Stimulated activated effector memory CD8-positive, alpha-beta T cell treated with anti-CD3 and anti-CD28 coated beads, Interleukin-12 subunit alpha, Interleukin-12 subunit beta, amount 100 ng/mL, for 72 hours (primary cell): ENCODE measurements around the gene C6orf47.

ENCODE experiments used
- ATAC-seq: fragments of 150-1000 bp; cut with Tn5 transposase; 2 replicates; pipeline ENCODE4 v1.10.0; 2021
- DNase-seq, 2 donors: peaks; one replicate each; pipeline ENCODE4 v3.0.0; 2021 to 2022; ENCODE audit warnings: low spot score in 2 of 2
- H3K27ac Mint-ChIP-seq: one replicate; pipeline ENCODE4 v1.8.0; 2022; ENCODE audit warnings: mild to moderate bottlenecking, mixed read lengths
- H3K36me3 Mint-ChIP-seq: one replicate; pipeline ENCODE4 v1.8.0; 2022; ENCODE audit warnings: mild to moderate bottlenecking, mixed read lengths
- H3K4me1 Mint-ChIP-seq: one replicate; pipeline ENCODE4 v1.8.0; 2022; ENCODE audit warnings: mixed read lengths
- H3K4me3 Mint-ChIP-seq: one replicate; pipeline ENCODE4 v1.8.0; 2022; ENCODE audit warnings: mild to moderate bottlenecking, mixed read lengths
- H3K9me3 Mint-ChIP-seq: one replicate; pipeline ENCODE4 v1.8.0; 2022; ENCODE audit warnings: mixed read lengths

Gene C6orf47

DNA sequence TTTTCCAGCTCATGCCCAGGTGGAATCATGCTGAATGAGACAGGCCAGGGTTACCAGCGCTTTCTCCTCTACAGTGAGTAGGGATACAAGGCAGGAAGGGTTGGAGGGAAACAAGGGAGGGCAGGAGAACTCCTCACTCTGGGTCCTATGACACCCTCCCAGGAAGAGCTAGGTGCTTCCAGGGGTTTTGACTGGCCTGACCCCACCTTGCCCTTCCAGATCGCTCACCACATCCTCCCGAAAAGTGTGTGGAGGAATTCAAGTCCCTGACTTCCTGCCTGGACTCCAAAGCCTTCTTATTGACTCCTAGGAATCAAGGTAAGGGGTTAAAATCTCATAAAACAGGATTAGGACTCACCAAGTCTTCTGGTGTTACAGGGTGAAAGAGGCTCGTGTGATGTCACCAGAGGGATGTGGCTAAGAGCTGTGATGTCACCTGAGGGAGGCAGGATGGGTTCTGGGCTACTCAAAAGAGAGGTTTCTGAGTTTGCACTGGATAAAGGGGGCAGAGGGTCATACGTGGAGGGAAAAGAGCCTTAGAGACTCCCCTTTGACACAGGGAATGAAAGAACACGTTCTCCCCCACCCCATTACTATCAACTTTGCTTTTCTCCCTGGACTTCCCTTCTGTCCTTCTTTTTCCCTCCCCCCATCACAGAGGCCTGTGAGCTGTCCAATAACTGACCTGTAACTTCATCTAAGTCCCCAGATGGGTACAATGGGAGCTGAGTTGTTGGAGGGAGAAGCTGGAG is 3.0 kb downstream of the C6orf47 start:
- DNase-seq (no peak), ATAC-seq (peak; percentile 45)
- Mint-ChIP-seq H3K4me1 (peaks cover 63% of the 10 kb centered on the region), H3K36me3 (peaks cover 83% of the 10 kb centered on the region), H3K4me3 (peak overlapping the region; percentile 95), H3K27ac (peak overlapping the region; percentile 94), H3K9me3 (no peaks in the 10 kb centered on the region)

DNA sequence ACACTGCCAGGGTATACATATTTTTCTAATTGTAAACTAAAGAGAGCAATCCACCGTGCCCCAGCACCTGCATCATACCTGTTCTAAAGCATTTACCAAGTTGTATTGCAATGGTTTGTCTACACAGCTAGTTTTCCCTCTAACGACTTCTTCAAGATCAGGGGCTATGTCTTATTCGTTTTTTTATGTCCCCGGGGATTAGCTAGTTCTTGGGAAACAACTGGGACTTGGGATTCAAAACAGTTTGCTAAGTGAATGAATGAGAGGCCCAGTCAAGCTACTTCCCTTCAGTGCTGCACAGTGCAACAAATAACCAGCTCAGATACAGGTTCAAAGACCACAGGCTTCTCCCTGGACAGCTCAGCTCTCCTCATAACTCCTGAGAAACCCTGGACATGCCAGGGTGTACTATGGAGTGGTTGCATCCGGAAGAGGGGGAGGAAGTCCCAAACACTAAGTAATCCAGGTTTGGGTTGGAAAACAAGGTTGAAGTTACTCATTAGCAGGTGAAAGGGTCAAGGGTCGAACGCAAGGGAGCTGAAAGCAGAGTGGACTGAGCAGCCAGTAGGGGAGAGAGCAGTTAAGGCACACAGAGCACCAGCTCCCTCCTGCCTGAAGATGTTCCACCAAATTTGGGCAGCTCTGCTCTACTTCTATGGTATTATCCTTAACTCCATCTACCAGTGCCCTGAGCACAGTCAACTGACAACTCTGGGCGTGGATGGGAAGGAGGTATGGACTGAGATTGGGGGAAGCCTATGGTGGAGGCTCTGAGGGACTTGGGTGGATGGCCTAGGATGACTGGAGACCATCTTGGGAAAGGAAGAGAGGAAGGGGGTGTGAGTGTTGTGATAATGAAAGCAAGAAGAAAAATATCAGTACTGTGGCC is 5.0 kb downstream of the C6orf47 start, which contains the start of gene APOM:
Gene APOM (plus strand): TSS at position 546 of the 889 bp plus-strand sequence. CDS start 73 bp downstream, at position 619.
- Mint-ChIP-seq H3K9me3 (no peaks in the 10 kb centered on the region), H3K4me3 (no peak within 1 kb of the TSS), H3K27ac (peak within 1 kb of the TSS; percentile 94), H3K36me3 (peaks cover 83% of the 10 kb centered on the region), H3K4me1 (peaks cover 60% of the 10 kb centered on the region)
- ATAC-seq (no peak), DNase-seq (no peak)

DNA sequence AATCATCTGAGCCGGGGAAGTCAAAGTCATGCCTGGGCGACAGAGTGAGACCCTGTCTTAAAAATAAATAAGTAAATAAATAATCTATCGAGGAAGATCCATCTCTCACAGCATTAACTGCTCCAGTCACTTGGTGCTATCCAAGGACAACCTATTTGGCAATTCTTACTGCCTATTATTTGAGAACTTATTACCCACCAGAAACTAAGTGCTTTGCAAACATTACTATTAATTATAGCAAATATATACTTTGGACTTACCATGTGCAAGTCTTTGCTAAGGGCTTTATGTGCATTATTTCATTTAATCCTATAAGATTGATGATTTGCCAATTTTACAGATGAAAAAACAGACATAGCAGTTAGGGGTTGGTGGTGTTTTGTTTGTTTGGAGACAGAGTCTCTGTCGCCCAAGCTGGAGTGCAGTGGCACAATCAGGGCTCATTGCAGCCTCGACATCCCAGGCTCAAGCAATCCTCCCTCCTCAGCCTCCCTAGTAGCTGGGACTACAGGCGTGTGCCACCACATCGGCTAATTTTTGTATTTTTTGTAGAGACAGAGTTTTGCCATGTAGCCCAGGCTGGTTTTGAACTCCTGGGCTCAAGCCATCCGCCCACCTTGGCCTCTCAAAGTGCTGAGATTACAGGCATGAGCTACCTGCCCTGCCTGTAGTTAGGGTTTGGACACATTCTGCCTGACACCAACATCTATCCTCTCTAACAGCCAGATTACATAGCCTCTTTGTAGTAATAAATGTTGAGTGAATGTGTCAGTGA is 5.8 kb downstream of the C6orf47 start:
- DNase-seq (no peak), ATAC-seq (no peak)
- Mint-ChIP-seq H3K27ac (no peak overlapping the region), H3K36me3 (peaks cover 83% of the 10 kb centered on the region), H3K4me1 (peaks cover 65% of the 10 kb centered on the region), H3K9me3 (no peaks in the 10 kb centered on the region), H3K4me3 (no peak overlapping the region)

DNA sequence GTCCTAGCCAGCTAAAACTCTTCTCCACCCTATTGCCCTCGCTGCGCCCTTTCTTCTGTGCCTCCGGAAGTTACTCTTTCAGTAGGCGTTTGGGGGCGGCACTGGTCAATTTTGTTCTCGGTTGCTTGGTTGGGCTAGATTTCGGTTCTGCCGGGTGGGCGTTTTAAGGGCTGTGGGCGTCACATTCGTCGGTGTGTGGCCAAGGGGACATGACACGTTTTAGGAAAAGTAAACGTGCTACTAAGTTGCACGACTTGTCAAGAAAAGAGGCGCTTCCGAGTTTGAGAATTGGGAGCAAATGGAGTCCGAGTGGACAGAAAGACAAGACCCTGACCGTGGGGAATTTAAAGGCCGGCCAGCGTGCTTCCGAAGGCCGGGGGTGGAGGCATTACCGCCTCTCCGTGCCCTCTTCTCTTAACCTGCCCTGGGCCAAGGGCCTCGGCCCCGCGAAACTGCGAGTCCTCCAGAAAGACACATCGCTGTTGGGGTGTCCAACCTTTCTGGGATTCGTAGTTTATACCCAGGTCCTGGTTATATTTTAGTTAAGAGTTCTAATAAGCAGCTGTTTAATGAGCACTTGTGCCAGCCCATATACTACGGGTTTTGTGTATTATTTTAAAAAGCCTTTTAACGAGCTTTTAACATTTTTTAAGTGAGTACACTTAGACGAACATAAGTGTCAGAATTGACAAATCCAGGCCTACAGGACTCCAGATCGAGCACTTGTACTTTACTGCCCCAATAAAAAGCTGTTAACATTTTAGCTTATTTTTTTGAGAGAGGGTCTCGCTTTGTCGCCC is 7.5 kb downstream of the C6orf47 start:
- Mint-ChIP-seq H3K4me3 (peak overlapping the region; percentile 96), H3K4me1 (peaks cover 55% of the 10 kb centered on the region), H3K27ac (peak overlapping the region; percentile 99), H3K36me3 (peaks cover 85% of the 10 kb centered on the region), H3K9me3 (no peaks in the 10 kb centered on the region)
- DNase-seq (no peak), ATAC-seq (peak; percentile 77)

DNA sequence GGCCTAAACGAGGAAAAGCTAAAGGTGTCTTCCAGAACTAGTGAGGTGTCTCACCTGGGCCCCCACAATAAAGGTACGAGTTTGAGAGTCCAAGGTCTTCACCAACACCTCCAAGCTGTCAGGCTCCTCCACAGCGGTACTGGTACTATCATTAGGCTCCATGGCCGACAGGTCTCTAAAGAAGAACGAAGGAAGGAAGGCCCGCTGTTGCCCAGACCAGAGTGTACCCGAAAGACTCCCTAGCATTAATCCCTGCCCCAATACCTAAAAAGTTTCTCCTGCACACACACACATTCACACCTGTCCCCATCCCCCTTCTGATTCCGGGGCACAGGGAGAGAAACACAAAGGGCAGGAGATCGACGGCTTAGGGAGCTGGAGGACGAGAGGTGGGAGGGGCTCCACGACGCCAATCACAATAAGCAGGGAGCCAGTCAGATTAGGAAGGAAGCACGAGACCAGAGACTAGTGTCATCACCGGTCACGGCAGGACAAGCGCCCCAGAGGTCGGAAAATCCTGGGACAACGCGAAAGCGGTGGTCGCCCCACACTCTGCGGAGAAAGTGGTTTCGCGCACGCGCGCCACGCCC is 8.9 kb downstream of the C6orf47 start:
- H3K9me3 Mint-ChIP-seq = no peaks in the 10 kb centered on the region
- DNase-seq = no peak
- peaks cover 49% of the 10 kb centered on the region for H3K4me1 Mint-ChIP-seq
- peaks cover 85% of the 10 kb centered on the region for H3K36me3 Mint-ChIP-seq
- peak overlapping the region; percentile 96 for H3K4me3 Mint-ChIP-seq
- peak; percentile 72 for ATAC-seq
- peak overlapping the region; percentile 99 for H3K27ac Mint-ChIP-seq

DNA sequence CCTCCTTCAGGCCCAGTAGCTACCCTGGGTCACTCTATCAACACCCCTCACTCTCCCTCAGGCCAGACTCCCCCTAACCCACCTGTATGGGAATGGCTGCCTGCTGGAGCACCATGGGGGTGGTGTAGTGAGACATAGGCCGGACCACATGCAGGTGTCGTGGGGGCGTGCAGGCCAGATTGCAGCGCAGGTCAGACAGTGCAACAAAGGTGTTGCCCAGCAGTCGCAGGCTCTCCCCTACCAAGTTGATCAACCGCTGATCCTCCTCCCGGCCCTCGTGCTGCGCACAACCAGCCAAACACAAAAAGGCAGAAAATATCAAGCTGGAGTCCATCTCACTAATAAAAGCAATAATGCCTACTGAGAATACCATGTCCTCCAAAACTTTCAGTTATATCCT is 15.3 kb downstream of the C6orf47 start:
- Mint-ChIP-seq H3K27ac (peak overlapping the region; percentile 87), H3K4me1 (peaks cover 25% of the 10 kb centered on the region), H3K9me3 (no peaks in the 10 kb centered on the region), H3K4me3 (no peak overlapping the region), H3K36me3 (peaks cover 100% of the 10 kb centered on the region)
- DNase-seq = no peak
- no peak for ATAC-seq

DNA sequence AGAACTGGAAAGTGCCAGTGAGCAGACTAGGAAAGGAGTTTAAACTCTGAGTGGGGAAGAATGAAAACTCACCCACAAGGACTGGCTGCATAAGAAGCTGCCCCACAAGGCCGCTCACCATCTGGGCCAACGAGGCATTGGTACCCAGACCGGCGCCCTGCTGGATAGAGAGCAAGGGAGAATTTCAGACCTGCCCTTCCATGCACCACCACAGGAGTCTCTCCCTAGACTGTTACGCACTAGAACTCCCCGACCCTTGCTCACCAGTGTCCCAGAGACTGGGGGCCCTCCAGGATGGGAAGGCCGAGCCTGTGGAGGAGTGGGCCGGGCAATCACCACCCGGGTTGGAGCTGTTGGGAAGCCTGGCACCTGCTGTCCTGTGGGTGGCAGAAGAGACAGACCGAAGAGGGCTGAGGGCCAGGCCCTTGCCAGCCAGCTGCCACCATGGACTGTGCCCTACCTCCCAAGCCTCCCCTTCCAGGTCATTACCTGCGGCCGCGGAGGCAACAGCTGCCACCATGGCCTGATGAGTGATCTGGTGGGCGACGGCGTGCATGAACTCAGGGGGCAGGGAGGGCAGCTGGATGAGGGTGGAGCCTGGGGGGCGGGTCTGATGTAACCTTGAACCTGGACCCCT is 16.6 kb downstream of the C6orf47 start:
- H3K4me1 Mint-ChIP-seq = peaks cover 21% of the 10 kb centered on the region
- H3K4me3 Mint-ChIP-seq = no peak overlapping the region
- no peaks in the 10 kb centered on the region for H3K9me3 Mint-ChIP-seq
- peaks cover 100% of the 10 kb centered on the region for H3K36me3 Mint-ChIP-seq
- no peak for ATAC-seq
- no peak for DNase-seq
- peak overlapping the region; percentile 87 for H3K27ac Mint-ChIP-seq

DNA sequence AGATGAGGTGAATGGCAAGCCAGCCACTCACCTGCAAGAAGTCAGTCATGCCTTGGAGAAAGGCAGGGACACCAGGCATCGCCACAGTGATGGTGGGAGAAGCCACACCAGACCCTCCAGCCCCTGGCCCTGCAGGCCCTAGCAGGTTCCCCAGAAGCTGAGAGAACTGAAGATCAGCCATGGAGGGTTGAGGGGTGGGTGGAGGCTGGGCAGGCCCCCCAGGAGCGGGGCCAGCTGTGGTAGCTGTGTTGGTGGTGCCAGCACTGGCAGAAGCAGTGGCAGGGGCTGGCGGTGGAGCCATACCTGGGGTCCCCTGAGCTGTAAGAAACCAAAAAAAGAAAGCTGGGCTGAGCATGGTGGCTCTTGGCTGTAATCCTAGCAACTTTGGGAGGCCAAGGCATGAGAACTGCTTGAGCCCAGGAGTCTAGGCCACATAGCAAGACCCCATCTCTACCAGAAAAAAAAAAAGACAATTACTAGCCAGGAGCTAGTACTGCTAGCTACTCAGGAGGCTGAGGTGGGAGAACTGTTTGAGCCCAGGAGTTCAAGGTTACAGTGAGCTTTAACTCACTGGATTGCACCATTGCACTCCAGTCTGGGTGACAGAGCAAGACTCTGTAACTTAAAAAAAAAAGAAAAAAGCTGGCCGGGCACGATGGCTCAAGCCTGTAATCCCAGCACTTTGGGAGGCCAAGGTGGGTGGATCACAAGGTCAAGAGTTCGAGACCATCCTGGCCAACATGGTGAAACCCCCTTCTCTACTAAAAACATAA is 17.6 kb downstream of the C6orf47 start:
- Mint-ChIP-seq H3K27ac (no peak overlapping the region), H3K36me3 (peaks cover 100% of the 10 kb centered on the region), H3K4me3 (no peak overlapping the region), H3K4me1 (peaks cover 21% of the 10 kb centered on the region), H3K9me3 (no peaks in the 10 kb centered on the region)
- ATAC-seq (no peak), DNase-seq (no peak)

DNA sequence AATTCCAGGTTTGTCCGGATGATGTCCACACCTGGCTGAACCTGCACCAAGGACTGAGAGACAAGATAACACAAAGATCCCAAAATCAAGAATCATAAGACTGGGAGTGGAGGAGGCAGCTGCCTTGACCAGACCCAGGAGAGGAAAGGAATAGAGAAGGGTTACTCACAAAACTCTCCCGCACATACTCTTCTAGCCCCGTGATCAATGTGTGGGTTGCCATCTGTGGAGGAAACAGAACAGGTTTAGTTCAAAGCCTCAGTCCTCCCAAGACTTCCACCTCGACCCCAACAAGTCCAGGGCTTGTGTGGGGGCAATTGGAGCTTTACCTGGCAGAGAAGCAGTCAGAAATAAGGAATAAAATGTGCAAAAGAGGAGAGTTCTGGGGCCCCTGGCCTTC is 19.2 kb downstream of the C6orf47 start:
- Mint-ChIP-seq H3K4me1 (peaks cover 16% of the 10 kb centered on the region), H3K9me3 (no peaks in the 10 kb centered on the region), H3K27ac (peak overlapping the region; percentile 85), H3K4me3 (no peak overlapping the region), H3K36me3 (peaks cover 100% of the 10 kb centered on the region)
- DNase-seq = no peak
- no peak for ATAC-seq

DNA sequence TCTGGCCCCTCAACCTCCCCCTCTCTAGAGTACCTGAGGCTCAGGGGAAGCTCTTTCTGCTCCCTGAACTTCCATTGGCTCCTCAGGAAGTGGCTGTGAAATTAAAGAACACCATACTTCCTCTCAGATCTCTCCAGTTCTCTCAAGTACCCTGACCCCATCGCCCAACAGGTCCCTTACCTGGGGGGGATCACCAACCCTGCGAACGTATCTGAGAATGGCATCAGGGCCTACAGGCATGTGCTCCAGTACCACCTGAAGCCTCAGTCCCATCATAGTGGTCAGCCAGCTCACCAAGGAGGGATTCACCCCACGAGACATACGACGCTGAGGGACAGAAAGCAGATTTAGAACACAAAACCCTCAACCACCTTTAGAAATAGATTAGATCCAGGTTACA is 20.0 kb downstream of the C6orf47 start:
- Mint-ChIP-seq H3K4me1 (peaks cover 15% of the 10 kb centered on the region), H3K9me3 (no peaks in the 10 kb centered on the region), H3K36me3 (peaks cover 100% of the 10 kb centered on the region), H3K27ac (peak overlapping the region; percentile 85), H3K4me3 (no peak overlapping the region)
- no peak for ATAC-seq
- DNase-seq = no peak

DNA sequence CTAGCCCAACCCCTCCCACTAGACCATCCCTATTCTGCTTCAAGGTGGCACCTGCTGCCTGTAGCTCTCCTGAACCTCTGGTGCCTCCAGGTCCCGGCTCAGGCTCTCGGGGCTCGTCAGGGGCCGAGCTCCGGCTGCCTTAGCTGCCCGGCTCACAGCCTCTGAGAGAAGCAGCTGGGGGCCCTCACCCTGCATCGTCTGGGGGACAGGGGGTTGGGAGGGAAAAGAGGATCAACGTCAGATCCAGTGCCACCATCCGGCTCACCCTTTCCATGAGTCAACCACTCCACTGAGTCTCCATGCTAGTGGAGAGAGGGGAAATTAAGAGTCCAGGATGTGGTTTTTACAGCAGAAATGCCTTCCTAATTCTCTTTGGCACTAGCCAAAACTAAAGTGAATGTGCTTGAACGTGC is 21.1 kb downstream of the C6orf47 start:
- H3K36me3 Mint-ChIP-seq = peaks cover 100% of the 10 kb centered on the region
- peak overlapping the region; percentile 85 for H3K27ac Mint-ChIP-seq
- no peaks in the 10 kb centered on the region for H3K9me3 Mint-ChIP-seq
- peaks cover 8% of the 10 kb centered on the region for H3K4me1 Mint-ChIP-seq
- DNase-seq (no peak), ATAC-seq (peak; percentile 48)
- H3K4me3 Mint-ChIP-seq = no peak overlapping the region

DNA sequence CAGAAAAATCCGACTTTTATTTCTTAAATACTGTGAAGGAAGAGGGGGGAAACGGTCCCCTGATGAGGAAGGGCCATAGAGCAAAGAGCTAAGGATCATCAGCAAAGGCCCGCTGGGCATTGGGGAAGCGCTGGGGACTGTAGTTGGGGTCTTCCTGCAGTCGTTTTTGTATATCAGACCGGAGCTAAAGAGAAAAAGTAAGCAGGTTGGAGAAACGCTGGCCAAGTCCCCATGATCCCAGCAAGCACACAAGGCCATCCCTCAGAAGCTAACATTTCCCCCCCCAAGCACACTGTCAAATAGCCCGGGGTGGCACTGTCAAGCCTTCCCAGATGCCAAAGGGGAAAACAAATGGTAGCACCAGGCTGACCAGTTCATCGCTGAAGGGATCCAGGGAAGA is 21.5 kb downstream of the C6orf47 start:
- DNase-seq = no peak
- ATAC-seq = no peak
- Mint-ChIP-seq H3K4me1 (peaks cover 11% of the 10 kb centered on the region), H3K4me3 (no peak overlapping the region), H3K9me3 (no peaks in the 10 kb centered on the region), H3K36me3 (peaks cover 100% of the 10 kb centered on the region), H3K27ac (peak overlapping the region; percentile 81)
